Measurements from ENCODE around the gene DHX58.

Gene DHX58

DNA sequence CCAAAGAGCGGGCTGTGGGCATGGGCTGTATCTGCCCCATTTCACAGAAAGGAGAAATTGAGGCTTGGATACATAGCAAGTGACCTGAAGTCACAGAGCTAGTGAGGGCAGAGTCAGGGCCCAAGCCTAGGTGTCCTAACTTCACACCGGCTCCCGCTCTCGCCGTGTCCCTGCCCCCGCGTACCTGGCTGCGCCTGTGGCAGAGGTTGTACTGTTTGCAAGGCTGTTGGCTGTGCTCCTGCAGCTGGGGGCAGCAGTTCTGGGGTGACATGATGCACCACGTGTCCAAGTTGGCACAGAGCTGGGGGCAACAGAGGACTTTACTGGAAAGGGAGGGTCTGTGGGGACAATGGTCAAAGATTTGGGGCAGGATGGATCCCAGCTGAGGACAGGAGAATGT is 3.4 kb downstream of the DHX58 start:
- no peak for DNase-seq

DNA sequence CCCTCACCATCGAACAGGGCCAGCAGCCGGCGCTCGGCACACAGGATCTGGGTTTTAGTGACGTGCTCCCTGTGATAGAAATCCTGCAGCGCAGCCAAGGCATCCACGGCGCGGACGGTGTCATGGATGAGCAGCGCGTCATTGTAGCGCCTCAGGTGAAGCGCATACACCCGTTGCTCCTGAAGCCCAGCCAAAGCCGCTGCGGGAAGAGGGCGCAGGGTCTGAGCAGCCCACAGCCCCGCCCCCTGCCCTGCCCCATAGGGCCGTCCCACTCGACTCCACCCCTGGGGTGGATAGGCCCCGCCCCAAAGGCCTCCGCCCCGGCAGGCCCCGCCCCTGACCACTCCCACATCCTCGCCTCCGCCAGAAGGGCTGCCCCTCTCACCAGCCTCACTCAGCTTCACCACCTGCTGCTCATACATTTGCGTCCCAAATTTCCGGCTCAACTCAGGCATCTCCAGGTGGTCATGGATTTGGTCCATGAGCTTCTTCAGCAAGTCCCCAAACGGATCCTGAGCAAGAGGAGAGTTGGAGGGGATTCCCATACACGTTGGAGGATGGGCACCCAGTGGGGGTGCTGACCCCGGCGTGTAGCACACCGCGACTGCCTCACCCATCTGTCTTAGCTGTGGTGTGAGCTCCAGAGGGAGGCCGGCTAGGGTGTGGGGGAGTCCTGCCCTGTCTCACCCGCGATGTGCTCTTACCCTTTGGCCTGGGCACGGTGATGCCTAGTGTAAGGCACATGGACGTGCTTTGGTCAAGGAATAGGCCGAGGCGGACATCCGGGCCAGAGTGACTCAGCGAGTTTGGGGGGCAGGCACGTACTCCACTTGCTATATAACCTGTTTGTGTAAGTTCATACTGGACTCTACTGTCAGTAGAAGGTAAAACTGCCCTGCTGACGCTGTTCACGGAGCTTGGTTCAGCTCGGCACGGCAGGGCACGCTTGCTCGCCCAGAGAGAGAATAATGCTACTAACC is 4.6 kb downstream of the DHX58 start:
- DNase-seq = no peak

GRCh38 chr17:42107124-42107523 is 5.4 kb downstream of the DHX58 start:
- no peak for DNase-seq

GRCh38 chr17:42106009-42106408 is 6.5 kb downstream of the DHX58 start:
- no peak for DNase-seq

- no peak for DNase-seq
Observed at GRCh38 chr17:42104264-42104663, 8.2 kb downstream of the DHX58 start.

DNA sequence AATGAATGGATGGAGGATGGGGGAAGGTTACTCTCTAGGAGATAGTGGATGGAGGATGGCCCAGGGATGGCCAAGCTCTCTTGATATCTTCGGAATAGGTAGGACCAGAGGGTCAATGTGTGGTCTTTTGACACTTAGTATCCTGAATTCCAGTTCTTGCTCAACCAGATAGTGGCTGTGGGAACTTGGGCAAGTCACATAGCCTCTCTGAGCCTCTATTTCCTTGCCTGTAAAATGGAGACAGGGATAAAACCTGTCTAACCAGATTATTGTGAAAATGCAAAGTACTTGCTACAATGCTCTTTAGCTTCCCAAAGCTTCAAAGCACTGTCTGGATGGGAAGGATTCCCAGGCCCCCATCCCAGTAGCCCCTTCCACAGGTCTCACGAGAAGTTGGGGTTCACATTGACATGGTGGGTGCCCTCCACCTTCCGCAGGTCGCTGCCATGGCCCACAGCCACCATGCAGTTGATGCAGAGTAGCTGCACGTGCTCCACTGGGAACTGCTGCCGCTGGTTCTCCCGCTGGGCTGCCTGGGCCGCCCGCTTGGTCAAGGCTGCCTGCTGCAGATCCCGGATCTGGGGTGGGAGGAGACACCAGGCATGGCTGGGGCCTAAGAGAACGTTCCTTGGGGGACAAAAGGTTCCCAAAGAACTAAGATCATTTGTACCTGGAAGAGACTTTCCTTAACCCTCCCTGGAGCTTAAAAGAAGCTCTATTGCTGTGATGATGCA is 9.1 kb downstream of the DHX58 start:
- DNase-seq = no peak

- no peak for DNase-seq
Observed at GRCh38 chr17:42101513-42102292, 10.8 kb downstream of the DHX58 start.

- DNase-seq = no peak
Observed at GRCh38 chr17:42098730-42099399, 13.6 kb downstream of the DHX58 start.

DNA sequence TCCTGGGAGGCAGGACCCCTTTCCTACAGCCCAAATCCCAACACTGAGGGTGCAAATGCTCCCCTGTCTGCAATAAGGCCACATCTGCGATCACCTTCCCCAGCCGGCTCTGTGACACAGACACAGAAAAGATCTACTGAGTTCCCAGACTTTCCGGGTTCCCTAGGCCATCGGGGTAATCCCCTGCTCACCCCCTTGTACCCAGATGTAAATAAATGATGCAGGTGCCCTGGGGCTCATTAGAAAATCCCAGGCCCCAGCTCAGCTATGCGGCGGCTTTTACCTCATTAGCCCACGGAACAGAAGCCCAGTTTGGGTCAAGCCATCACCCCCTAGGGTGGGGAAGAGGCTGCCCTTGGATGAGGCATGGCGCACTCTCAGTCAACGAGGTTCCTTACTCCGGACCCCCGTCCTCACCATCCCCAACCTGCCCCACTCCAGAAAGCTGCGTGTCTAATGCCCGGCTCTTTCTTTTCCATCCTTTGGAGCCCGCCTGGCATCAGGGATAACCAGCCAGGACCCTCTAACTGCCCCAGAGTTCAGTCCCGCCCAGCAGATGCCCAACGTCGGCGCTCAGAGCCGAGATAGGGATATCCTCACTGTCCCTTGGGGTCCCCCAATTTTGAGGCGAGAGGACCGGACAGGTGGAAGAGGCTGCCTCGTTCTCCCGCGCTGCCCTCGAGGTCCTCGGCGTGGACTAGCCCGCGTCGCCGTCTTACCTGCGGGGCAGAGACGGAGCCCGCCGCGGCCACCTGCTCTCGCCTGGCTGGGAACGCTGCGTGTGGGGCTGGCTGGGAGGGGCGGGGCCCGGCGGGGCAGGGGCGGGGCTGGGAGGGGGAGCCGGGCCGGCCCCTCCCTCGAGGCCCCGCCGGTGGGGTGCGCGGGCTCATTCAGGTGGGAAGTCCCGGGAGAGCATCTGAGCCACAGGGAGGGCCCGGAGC is 14.6 kb downstream of the DHX58 start, which contains the start of gene ZNF385C:
Gene ZNF385C (minus strand): TSS at position 783 of the 941 bp plus-strand sequence. CDS start 35,417 bp downstream, outside the sequence.
- DNase-seq = no peak

DNA sequence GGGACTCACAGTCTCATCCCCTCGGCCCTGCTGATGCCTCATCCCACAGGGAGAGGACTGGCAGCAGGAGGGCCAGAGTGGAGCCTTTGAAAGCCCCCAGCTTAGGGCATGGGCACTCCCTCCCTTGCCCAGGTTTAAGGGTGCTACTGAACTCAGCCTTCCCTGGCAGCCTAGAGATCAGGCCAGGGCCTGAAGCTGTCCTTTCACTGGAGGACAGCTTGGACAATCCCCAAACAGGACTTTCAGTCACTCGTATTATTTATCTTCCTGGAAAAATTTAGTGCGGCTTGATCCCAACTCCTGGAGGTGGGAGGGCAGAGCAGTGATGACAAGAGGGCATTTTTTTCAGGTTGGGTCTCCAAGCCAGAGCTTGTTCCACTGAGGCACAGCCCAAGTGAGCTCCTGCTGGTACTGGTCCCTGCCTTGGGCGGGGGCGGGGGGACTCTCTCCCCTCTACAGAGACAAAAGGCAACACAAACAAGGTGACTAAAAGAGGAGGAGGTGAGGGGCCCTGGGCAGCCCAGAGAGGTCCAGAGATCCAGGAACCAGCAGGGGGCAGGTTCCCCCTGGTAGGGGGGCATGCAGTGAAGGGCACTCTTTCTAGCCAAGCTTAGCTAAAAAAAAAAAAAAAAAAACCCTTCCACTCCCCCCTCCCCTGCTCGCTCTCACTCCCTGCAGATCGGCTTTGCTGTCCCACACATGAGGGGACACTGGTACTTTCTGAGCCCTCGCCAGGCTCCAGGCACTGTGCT is 16.0 kb downstream of the DHX58 start:
- no peak for DNase-seq

DNA sequence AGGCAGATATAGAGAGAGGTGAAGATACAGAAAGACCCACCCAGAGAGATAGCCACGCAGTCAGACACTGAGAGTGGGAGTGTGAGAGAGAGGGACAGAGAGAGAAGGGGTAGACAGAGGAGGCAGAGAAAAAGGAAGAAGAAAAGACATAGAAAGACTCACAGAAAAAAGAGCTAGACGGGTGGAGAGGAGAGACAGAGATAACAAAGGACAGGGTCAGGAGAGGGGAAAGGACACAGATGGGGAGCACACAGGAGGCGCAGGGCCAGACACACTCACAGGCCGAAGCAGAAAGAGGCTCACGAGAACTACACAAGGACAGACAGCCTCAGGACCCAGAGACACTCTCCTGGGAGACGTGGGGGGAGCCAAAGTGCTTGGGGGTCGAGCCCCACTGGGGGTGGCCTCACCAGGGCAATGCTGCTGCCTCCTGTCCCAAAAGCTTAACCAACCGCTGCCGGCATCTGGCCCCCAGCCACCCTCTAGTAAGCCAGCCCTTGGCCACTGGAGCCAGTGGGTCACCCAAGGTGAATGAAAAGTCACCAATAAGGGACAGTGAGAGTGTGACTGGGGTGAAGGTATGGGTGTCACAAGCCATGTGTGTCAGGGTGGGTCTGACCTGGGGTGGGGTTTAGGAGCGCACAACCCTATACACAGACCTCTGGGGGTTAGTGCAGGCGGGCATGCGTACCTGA is 18.0 kb downstream of the DHX58 start:
- DNase-seq = no peak

DNA sequence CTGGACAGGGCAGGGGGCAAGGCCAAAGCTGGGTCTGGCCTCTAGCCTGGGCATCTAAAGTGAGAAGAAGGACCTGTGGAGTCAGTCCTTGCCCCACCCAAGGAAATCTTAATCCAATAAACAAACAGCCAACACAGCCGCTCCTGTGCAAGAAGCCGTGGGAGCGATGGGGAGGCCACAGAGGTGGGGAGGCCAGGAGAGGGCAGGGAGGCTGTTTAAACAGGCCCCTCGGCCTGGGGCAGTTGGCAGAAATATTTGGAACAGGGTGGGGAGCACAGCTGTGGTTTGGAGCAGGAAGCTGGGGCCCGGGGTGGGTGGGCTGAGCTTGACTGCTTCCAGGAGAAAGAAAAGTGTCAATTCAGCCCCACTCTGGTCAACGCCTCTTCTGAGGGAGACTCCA is 19.6 kb downstream of the DHX58 start:
- no peak for DNase-seq

GRCh38 chr17:42090964-42091790 is 21.3 kb downstream of the DHX58 start:
- no peak for DNase-seq

- DNase-seq = no peak
Observed at GRCh38 chr17:42088736-42089135, 23.8 kb downstream of the DHX58 start.

GRCh38 chr17:42087736-42088705 is 24.5 kb downstream of the DHX58 start:
- no peak for DNase-seq

GRCh38 chr17:42087042-42087701 is 25.3 kb downstream of the DHX58 start:
- DNase-seq = no peak

DNA sequence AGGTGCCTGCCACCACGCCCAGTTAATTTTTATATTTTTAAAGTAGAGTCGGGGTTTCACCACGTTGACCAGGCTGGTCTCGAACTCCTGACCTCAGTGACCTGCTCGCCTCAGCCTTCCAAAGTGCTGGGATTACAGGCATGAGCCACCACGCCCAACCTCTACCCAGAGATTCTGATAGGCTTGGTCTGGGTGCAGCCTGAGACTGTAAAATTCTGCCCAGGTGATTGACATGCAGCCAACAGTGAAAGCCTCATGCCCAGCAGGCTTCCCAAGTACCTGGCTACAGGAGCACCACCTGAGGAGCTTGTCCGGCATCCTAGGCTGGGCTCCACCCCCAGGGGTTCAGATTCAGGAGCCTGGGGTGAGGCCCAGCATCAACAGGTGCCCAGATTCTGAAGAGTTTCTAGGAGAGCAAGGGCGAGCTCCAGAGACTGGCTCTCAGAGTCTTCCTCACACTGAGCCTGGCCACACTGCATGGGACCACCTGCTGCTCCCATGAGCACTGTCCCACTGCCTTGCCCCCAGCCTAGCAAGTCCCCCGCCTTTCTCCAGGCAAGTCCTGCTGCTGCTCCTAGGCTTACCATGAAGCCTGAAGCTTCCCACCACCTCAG is 30.9 kb downstream of the DHX58 start:
- DNase-seq = no peak
